ENCODE measurements around the gene AQP3.
"Not testable (repeated sequence)": the region's sequence is repeated elsewhere in the genome, so short reads cannot be mapped to it uniquely, and the experiment has no call there.

DNA sequence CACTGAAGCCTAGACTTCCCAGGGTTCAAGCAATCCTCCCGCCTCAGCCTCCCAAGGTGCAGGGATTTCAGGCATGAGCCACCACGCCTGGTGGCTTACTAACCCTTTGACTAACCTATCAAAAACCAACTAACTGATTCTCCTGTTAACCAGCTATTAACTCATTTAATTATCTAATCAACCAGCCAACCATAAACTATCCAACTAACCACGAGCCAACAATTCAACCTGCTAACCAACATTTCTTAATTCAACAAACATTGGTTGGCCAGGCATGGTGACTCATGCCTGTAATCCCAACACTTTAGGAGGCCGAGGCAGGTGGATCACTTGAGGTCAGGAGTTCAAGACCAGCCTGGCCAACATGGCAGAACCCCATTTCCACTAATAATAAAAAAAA is 48.3 kb downstream of the AQP3 start:
- not testable (repeated sequence) for TF ChIP-seq NFRKB (IDR thresholded peaks at IDR 0.05); ZNF384 (IDR thresholded peaks at IDR 0.05); BHLHE40 (IDR thresholded peaks at IDR 0.05; ENCODE audit: borderline replicate concordance); SP1 (IDR thresholded peaks at IDR 0.05); LEF1 (IDR thresholded peaks at IDR 0.05; ENCODE audit: borderline replicate concordance); FOXA1 (IDR thresholded peaks at IDR 0.05); SUZ12 (IDR thresholded peaks at IDR 0.05); FOXM1 (IDR thresholded peaks at IDR 0.05; ENCODE audit: borderline replicate concordance); TARDBP (IDR thresholded peaks at IDR 0.05)
- TF ChIP-seq, protein P1, sequence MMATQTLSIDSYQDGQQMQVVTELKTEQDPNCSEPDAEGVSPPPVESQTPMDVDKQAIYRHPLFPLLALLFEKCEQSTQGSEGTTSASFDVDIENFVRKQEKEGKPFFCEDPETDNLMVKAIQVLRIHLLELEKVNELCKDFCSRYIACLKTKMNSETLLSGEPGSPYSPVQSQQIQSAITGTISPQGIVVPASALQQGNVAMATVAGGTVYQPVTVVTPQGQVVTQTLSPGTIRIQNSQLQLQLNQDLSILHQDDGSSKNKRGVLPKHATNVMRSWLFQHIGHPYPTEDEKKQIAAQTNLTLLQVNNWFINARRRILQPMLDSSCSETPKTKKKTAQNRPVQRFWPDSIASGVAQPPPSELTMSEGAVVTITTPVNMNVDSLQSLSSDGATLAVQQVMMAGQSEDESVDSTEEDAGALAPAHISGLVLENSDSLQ (IDR thresholded peaks at IDR 0.05), result not testable (repeated sequence)
